Suprapubic skin (tissue), 3 donors: ENCODE results near the gene LRRC28.

Experiments
- POLR2AphosphoS5 ChIP-seq, 3 donors: sonication (generic); formaldehyde crosslinking; IDR thresholded peaks; one replicate each; pipeline ENCODE4 v1.6.1; 2017; ENCODE audit warnings: antibody characterized with exemption in 3 of 3
- TF ChIP-seq, protein P1 (sequence below), 2 donors: fragments of 200-600 bp in 1 of 2; fragments of 450-650 bp in 1 of 2; sonication (generic) in 1 of 2; IDR thresholded peaks; one replicate each; pipeline ENCODE4 v1.5.1; 2016 to 2019; ENCODE audit warnings: antibody characterized with exemption in 2 of 2, mild to moderate bottlenecking in 1 of 2, moderate library complexity in 1 of 2

DNA sequence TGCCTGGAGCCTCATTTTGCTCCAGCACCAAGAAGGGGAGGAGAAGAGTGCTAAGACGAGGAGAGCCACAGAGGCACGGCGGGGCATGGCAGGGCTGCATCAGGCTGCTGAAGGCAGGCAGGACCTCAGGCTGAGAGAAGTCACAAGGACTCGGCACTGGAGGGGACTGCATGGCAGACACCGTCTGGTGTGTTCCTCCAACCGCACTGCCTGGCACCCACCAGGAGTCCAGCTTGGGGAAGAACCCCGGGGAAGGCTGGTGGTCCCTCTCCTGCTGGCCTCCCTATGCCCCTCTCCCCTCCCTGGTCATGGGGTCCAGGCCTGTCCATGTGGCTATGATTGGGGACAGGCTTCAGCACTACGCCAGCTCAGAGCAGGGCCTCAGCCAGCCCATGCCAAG is 161.3 kb downstream of the LRRC28 start:
- TF ChIP-seq, protein P1, sequence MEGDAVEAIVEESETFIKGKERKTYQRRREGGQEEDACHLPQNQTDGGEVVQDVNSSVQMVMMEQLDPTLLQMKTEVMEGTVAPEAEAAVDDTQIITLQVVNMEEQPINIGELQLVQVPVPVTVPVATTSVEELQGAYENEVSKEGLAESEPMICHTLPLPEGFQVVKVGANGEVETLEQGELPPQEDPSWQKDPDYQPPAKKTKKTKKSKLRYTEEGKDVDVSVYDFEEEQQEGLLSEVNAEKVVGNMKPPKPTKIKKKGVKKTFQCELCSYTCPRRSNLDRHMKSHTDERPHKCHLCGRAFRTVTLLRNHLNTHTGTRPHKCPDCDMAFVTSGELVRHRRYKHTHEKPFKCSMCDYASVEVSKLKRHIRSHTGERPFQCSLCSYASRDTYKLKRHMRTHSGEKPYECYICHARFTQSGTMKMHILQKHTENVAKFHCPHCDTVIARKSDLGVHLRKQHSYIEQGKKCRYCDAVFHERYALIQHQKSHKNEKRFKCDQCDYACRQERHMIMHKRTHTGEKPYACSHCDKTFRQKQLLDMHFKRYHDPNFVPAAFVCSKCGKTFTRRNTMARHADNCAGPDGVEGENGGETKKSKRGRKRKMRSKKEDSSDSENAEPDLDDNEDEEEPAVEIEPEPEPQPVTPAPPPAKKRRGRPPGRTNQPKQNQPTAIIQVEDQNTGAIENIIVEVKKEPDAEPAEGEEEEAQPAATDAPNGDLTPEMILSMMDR (IDR thresholded peaks at IDR 0.05), result no peak
- no peak for TF ChIP-seq POLR2AphosphoS5 (IDR thresholded peaks at IDR 0.05)
